Endodermal cell (in vitro differentiated cells): Measurements from ENCODE around the gene SEPTIN12. TPM values are rescaled to one million over a fixed set of nuclear protein-coding genes. Genes with fewer than 3 reads are reported as not detected.
A peak's percentile ranks its signal among the peaks of the same experiment; 100 is the strongest.

ENCODE experiments used
- DNase-seq: peaks from one replicate; pipeline ENCODE4 v3.0.0-alpha.2; 2017
- H3K27ac ChIP-seq: 2 replicates; pipeline ENCODE4 v1.5.1; 2013; ENCODE audit warnings: mild to moderate bottlenecking, low read depth, low read length, moderate library complexity
- H3K27me3 ChIP-seq: 2 replicates; pipeline ENCODE4 v1.6.1; 2013; ENCODE audit warnings: mild to moderate bottlenecking, low read length, moderate library complexity; ENCODE audit not compliant: insufficient read depth, control insufficient read depth, poor library complexity, severe bottlenecking
- H3K36me3 ChIP-seq: 2 replicates; pipeline ENCODE4 v1.7.0; 2013; ENCODE audit warnings: mild to moderate bottlenecking, low read length, moderate library complexity; ENCODE audit not compliant: control insufficient read depth, insufficient read depth
- H3K4me1 ChIP-seq: one replicate; pipeline ENCODE4 v1.7.0; 2013; ENCODE audit warnings: low read length; ENCODE audit not compliant: control insufficient read depth, insufficient read depth
- H3K4me3 ChIP-seq: 2 replicates; pipeline ENCODE4 v1.5.1; 2013; ENCODE audit warnings: mild to moderate bottlenecking, low read length, moderate library complexity
- H3K9ac ChIP-seq: 2 replicates; pipeline ENCODE4 v1.6.1; 2013; ENCODE audit warnings: mild to moderate bottlenecking, low read length, moderate library complexity; ENCODE audit not compliant: poor library complexity, severe bottlenecking; ENCODE audit errors: extremely low read depth
- H3K9me3 ChIP-seq: 2 replicates; pipeline ENCODE4 v1.6.1; 2013; ENCODE audit warnings: mild to moderate bottlenecking, low read length, moderate library complexity; ENCODE audit not compliant: control insufficient read depth
- H3K27ac Mint-ChIP-seq: 2 replicates; pipeline ENCODE4 v1.8.0; 2020; ENCODE audit warnings: mixed read lengths
- H3K27me3 Mint-ChIP-seq: 2 replicates; pipeline ENCODE4 v1.8.0; 2021; ENCODE audit warnings: mild to moderate bottlenecking, mixed read lengths; ENCODE audit not compliant: insufficient read depth
- H3K36me3 Mint-ChIP-seq: 2 replicates; pipeline ENCODE4 v1.8.0; 2020; ENCODE audit warnings: low read depth, mixed read lengths
- H3K4me1 Mint-ChIP-seq: 2 replicates; pipeline ENCODE4 v1.8.0; 2020; ENCODE audit warnings: mixed read lengths
- H3K4me3 Mint-ChIP-seq: 2 replicates; pipeline ENCODE4 v1.8.0; 2020; ENCODE audit warnings: mild to moderate bottlenecking, moderate library complexity, mixed read lengths
- H3K9me3 Mint-ChIP-seq: 2 replicates; pipeline ENCODE4 v1.8.0; 2020; ENCODE audit warnings: mild to moderate bottlenecking, mixed read lengths
- WGBS, 2 experiments: methylation state at CpG; one replicate each; pipeline versions ENCODE4 v1.1.5 to v1.1.7; 2013; ENCODE audit warnings: missing lambda C conversion rate in 2 of 2, mixed read lengths in 1 of 2; ENCODE audit not compliant: insufficient coverage in 1 of 2, insufficient read length in 1 of 2; 5-methylcytosine and 5-hydroxymethylcytosine counted together
- total RNA-seq, 2 donors: library from RNA; stranded (reverse); fragmentation: NEBNext Ultra II Directional in 1 of 2; extraction: Animal tissue kit (Norgen Biotek cat#: 25700) in 1 of 2; gene quantifications; 2 replicates in 1 of 2; 3 replicates in 1 of 2; pipeline ENCODE4 v1.2.1, GENCODE V29; 2021
- TF ChIP-seq, protein P1 (sequence below): fragments of 200-600 bp; sonication (generic); conservative IDR thresholded peaks from 2 replicates; pipeline ENCODE4 v1.5.0; 2021; ENCODE audit warnings: antibody characterized with exemption, mild to moderate bottlenecking

SEPTIN12 gene
- total RNA-seq, 2 donors from 2014 or later: 0.40 to 0.73 TPM

DNA sequence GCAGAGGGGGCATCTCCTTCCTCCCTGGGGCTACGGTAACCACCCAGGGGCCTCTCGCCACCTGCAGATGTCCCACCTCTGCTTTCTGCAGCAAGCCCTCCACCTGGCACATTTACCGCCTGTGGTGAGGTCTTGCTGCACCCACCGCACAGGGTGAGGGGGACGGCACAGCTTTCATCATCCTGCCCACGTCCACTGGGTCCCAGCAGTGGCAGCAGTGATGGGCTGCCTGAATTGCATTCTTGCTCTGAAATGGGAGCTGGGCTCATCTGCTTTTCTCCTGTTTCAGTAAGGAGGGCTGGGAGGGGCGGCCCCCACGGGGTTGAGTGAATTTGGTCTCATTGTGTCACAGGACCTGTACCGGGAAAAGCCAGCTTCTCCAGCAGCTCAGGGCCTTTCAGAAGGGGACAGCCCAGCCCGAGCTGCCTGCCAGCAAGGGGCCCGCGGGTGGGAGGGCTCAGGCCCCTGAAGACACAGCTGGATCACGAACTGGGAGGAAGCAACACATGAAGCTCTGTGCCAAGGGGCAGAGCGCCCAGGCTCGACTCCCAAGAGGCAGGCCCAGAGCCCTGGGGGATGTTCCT is 41.1 kb downstream of the SEPTIN12 start:
- WGBS, 2 experiments: 84 to 86% methylated on average over 11 to 15 of the region's 15 CpGs
- Histone ChIP-seq H3K36me3 (peaks cover 14% of the 10 kb centered on the region), H3K4me3 (no peak overlapping the region), H3K27ac (no peak overlapping the region), H3K27me3 (no peaks in the 10 kb centered on the region), H3K9ac (no peak overlapping the region), H3K4me1 (no peaks in the 10 kb centered on the region), H3K9me3 (no peaks in the 10 kb centered on the region)
- peaks cover 1% of the 10 kb centered on the region for H3K27me3 Mint-ChIP-seq
- H3K4me1 Mint-ChIP-seq: no peaks in the 10 kb centered on the region
- no peak for DNase-seq
- TF ChIP-seq, protein P1, sequence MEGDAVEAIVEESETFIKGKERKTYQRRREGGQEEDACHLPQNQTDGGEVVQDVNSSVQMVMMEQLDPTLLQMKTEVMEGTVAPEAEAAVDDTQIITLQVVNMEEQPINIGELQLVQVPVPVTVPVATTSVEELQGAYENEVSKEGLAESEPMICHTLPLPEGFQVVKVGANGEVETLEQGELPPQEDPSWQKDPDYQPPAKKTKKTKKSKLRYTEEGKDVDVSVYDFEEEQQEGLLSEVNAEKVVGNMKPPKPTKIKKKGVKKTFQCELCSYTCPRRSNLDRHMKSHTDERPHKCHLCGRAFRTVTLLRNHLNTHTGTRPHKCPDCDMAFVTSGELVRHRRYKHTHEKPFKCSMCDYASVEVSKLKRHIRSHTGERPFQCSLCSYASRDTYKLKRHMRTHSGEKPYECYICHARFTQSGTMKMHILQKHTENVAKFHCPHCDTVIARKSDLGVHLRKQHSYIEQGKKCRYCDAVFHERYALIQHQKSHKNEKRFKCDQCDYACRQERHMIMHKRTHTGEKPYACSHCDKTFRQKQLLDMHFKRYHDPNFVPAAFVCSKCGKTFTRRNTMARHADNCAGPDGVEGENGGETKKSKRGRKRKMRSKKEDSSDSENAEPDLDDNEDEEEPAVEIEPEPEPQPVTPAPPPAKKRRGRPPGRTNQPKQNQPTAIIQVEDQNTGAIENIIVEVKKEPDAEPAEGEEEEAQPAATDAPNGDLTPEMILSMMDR: no peak
- no peaks in the 10 kb centered on the region for H3K9me3 Mint-ChIP-seq
- no peak overlapping the region for H3K27ac Mint-ChIP-seq
- H3K36me3 Mint-ChIP-seq: peaks cover 12% of the 10 kb centered on the region
- no peak overlapping the region for H3K4me3 Mint-ChIP-seq

DNA sequence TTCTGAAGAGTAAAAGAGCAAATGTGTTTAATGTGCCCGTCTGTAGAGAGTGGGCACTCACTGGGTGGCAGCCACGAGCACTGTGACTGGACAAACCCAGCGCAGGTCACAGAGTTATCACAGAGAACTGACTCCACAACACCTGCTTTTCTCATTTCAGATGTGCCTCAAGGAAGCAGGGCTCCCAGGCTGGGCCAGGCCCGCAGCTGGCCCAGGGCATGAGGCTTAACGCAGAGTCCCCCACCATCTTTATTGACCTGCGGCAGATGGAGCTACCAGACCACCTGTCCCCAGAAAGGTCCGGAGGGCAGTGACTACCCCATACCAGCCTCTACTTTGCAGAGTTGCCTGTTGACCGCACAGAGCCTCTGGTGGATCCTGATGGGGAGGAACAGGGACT is 41.9 kb downstream of the SEPTIN12 start:
- no peaks in the 10 kb centered on the region for H3K9me3 ChIP-seq
- H3K9me3 Mint-ChIP-seq: no peaks in the 10 kb centered on the region
- no peak for DNase-seq
- H3K4me1 Mint-ChIP-seq: no peaks in the 10 kb centered on the region
- no peak overlapping the region for H3K4me3 ChIP-seq
- peaks cover 6% of the 10 kb centered on the region for H3K36me3 ChIP-seq
- peaks cover 8% of the 10 kb centered on the region for H3K36me3 Mint-ChIP-seq
- H3K27me3 ChIP-seq: no peaks in the 10 kb centered on the region
- WGBS, 2 experiments: 93 to 97% methylated on average over 6 to 8 of the region's 8 CpGs
- H3K9ac ChIP-seq: no peak overlapping the region
- H3K27ac Mint-ChIP-seq: no peak overlapping the region
- H3K27ac ChIP-seq: no peak overlapping the region
- TF ChIP-seq, protein P1: no peak
- H3K4me3 Mint-ChIP-seq: no peak overlapping the region
- H3K4me1 ChIP-seq: no peaks in the 10 kb centered on the region
- peaks cover 1% of the 10 kb centered on the region for H3K27me3 Mint-ChIP-seq

DNA sequence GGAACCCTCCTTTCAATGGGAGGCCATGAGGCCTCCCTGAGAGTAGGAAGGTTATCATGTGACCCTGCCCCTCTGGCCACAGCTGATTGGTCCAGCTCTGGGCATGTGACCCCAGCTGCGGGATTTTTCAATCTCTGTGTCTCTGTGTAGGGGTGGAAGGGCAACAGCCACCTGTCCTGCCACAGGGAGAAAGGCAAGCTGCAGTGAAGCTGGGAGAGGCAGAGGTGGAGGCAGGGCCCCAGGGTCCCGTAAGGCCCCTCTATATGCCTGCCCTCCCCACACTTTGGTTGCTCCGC is 42.9 kb downstream of the SEPTIN12 start:
- peak; percentile 69 for DNase-seq
- Histone ChIP-seq H3K9me3 (no peaks in the 10 kb centered on the region), H3K27me3 (no peaks in the 10 kb centered on the region), H3K36me3 (no peaks in the 10 kb centered on the region), H3K4me3 (no peak overlapping the region), H3K4me1 (no peaks in the 10 kb centered on the region), H3K27ac (no peak overlapping the region), H3K9ac (no peak overlapping the region)
- TF ChIP-seq, protein P1: no peak
- Mint-ChIP-seq H3K4me1 (no peaks in the 10 kb centered on the region), H3K4me3 (no peak overlapping the region), H3K9me3 (no peaks in the 10 kb centered on the region), H3K36me3 (peaks cover 2% of the 10 kb centered on the region), H3K27ac (no peak overlapping the region), H3K27me3 (peaks cover 1% of the 10 kb centered on the region)
- 94% methylated on average over 3 of the region's 3 CpGs; no CpG with 5 or more reads in 1 of the 2 experiments for WGBS, 2 experiments
